Stimulated activated CD4-positive, alpha-beta T cell treated with anti-CD3 and anti-CD28 coated beads, Interleukin-12 subunit alpha, Interleukin-12 subunit beta, amount 100 ng/mL, for 24 hours (primary cell): ENCODE results near the gene GDA.
"Not testable (repeated sequence)": the region's sequence is repeated elsewhere in the genome, so short reads cannot be mapped to it uniquely, and the experiment has no call there.

Source experiments
- DNase-seq, 2 experiments: peaks; one replicate each; pipeline ENCODE4 v3.0.0-alpha.2; 2020; ENCODE audit warnings: low read depth in 2 of 2

Gene GDA

DNA sequence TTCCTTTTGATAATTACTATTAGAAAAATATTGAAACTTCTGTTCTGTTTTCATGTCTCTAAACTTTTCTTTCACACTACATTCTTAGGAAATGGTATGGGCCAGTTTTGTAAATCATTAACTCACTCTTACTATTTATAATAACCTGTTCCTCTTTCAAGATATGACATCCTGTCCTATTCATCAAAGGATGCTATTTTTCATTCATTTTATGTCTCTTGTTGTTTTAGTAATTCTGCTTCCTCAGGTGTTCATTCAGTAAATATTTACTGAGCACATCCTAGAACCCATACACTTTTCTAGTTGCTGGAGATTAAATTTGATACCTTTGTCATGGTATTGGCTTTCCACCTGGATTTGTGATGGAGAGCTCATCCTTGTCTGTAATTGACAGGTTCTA is 58.0 kb downstream of the GDA start:
- no peak for DNase-seq

DNA sequence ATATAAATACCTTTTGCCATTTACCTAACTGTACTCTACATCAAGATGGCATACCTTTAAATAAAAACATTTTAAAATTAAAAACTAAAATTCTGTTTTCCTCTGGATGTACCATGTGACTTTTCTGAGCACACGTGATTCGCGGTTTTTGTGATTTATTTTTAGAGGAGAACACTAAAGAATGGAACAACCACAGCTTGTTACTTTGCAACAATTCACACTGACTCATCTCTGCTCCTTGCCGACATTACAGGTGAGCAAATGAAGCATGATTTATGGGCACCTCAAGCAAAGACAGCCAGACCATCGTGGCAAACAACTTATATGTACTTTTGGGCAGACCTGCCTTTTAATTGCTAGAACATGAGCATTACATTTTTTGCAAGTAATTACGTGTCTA is 61.3 kb downstream of the GDA start:
- DNase-seq = no peak

DNA sequence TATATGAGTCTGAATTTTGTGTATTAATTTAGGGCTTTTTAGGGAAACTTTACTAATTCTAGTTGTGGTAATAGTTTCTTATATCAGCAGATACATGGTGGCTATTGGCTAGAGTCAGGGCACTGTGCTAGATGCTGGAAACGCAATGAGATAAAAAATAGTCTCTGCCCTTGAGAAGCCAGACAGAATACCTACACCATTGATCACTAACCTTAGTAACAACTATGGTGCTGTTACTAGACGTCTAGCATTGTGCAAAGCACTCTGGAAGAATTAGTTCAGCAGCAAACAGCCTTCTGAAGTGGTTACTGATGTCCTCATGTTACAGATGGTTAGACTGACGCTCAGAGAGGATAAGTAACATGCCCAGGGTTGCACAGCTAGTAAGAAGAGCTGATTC is 61.8 kb downstream of the GDA start:
- DNase-seq = no peak

DNA sequence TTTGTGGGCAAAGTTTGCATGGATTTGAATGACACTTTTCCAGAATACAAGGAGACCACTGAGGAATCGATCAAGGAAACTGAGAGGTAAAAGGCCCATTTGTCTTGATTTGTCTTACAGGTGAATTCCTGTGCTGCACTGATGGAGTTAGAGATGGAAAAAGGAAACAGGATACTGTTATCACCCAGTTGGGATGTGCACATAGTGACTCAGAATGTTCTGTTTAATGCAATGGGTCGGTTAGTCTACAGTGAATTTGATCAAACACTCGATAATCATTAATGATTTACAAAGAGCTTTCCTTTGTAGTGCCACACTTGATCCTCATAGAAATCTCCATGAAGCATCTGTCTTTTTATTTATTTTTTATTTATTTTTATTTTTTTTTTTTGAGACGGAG is 64.7 kb downstream of the GDA start:
- no peak for DNase-seq

DNA sequence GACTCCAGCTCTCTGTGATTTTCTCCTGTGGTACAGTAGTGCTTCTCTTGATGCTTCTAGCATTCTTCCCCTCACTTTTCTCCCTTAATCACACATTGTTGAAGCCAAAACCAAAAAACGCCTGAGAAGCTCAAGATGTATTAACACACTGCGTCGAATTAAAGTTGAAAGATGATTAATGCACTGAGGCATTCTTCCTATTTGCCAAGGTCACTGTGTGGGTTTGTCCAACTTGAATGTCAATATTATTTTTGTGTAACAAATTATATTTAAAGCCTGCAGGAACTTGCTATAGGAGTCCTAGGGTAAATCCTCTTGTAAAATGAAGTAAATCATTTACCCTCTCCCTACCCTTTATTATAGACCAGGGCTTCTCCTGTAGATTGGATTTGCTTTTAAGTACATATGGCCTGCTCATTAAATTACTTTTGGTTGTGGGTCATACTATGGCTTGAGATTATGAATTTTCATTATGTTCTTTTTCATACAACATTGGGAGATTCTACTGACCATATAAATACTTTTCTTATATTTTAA is 68.1 kb downstream of the GDA start:
- no peak for DNase-seq

DNA sequence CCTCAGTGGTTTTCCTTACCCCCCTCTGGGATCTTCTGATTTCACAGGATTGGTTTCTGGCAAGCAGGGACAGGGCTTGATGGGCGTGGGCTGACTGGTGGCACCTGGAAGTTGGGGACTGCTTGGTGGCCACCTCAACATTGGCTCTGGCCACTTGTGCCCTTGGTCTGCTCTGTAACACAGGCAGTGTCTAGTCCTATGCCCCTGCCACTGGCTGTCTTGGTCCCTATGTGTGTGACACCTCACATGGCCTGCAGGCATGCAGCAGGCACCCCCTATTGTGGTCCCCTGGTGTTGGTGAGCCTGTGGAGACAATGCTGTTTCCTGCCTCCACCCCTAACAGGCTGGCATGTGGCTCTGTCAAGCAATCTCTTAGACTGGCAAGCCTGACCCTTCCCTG is 71.3 kb downstream of the GDA start:
- DNase-seq = no peak

DNA sequence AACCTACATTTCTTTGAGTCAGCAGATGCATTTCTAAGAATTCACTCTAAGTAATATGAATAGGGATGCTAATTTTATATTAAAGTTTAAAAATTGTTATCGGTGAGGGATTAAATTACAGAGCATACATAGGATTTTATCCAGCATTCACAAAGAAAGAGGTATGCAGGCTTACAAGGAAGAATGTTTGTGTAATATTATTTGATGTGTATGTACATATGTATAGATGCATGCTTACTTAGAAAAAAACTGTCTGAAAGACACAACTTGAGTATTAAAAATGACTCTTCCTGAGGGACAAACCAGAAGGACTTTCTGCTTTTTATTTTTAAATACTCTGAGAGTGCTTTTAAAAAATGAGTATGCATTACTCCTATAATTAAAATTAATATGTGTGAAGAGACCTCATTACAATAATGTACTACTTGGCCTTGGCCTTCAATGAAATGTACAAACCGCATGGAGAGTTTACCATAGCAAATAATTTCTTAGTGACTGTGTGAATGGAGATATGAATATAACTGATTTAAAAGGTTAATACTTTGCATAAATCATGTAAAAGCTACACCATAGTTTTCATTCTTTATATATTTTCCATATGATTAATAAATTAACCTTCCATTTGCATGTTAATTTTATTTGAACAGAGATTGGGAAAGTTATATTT is 77.0 kb downstream of the GDA start:
- no peak for DNase-seq

DNA sequence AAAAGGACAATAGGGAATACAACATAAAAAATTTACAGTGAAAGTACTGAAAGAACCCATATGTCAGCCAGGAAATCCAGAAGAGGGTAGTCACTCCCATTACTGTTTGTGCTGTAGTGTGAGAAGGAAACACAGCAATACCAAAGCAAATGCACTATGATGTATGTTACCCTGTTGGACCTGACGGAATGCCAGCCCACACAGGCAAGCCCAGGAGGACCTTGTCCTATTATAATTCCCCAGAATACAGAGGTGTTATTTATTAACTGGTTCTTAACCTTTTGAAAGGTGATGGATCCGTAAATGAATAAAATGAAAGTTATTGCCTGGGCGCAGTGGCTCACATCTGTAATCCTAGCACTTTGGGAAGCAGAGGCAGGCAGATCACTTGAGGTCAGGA is 79.0 kb downstream of the GDA start:
- DNase-seq = no peak

DNA sequence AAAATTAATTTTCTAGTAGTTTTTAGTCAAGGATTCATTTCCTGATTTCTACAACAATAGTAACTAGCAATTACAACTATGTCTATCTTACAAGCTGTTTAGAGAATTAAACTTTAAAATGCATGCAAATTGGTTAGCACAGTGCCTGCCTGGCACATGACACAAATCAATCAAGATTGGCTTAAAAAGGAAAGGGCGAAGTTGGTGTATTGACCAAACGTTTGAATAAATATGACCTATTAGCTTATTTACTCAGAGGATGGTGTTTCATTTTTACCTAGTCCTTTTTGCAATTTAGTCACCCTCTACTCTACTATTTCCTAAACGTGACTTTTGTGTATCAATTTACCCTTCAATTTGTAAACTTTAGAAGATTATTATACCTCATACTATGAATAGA is 83.5 kb downstream of the GDA start:
- DNase-seq = no peak

DNA sequence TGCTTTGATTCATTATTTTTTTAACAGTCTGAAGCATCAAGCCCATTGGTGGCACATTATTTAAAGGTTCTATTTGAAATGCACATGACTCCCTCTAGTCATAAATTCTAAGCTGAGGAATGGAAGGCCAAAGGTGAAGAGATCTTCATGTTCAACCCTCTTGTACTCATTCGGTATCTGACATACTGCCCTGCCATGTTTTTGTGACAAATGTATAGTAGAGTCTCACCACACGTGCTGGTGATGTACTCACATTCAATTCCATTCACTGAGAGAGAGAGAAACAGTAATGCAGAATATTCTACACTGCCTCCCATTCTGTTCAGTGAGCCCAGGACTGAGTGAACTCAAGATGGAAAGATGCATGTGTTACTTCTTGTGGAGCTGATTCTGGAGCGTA is 98.3 kb downstream of the GDA start:
- no peak for DNase-seq

DNA sequence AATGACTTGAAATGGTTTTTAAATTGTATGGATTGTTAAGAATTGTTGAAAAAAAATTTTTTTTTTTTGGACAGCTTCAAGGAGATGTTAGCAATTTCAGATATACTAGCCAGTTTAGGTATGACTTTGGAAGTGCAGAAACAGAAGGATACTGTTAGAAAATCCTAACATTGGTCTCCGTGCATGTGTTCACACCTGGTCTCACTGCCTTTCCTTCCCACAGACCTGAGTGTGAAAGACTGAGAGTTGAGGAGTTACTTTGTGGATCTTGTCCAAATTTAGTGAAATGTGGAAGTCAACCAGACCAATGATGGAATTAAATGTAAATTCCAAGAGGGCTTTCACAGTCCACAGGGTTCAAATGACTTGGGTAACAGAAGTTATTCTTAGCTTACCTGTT is 102.3 kb downstream of the GDA start:
- no peak for DNase-seq

DNA sequence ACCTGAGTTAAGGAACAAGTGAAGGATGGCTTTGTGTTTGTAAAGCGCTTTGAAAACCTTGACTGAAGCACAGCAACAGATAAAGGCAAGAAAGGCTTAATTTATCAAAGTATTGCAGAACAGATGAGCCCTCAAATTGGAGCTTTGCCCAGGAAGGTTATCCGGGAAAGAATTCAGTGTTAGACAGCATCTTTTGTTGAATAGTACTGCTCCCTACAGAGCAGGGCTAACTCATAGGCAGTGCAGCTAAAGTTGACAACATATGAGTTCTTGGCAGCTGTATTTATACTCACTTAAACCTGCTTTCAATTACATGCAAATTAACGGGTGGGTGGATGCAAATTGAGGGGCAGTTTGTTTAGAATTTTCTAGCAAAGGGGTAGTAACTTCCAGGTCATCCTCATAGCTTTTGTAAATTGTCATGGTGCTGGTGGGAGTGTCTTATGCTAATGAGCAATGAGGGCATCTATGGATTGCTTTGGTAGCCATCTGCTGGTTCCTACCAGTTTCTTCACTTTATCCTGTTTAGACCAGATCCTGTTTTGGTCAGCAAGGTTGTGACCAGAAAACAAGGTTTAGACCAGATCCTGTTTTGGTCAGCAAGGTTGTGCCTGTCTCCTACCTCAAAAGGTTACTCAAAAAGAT is 105.8 kb downstream of the GDA start:
- no peak for DNase-seq

DNA sequence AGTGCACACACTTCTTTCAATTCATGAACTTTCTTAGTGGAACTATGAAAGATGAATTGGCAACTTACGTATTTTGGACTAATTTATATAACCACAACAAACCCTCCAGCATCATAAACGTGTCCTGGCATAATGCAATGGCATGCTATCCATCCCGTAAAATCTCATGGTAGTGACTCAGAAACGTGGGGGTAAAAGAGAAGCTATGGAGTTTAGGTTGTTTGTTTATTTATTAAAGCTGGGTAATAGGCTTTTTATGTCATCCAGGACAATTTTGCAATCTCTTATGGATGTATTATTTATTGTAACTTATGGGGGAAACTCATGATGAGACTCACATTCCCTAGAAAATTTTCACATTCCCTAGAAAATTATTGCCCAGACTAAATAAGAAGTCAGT is 106.3 kb downstream of the GDA start:
- DNase-seq = no peak

DNA sequence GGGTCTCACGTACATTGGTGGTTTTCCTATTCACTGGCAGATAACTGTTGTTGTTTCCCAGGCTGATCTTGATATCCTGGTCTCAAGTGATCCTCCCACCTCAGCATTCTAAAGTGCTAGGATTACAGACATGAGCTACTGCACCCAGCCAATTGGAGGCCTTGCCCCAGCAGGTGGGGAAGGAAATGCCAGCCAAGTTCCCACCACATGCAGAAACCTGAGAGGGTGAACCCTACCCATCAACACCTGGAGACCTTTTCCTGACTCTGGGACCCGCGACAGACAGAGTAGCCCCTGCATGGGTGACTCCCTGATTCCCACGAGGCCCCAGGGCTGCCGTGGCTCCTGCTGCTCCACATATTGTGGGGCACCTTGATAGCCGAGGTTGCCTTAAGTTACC is 107.7 kb downstream of the GDA start:
- DNase-seq = no peak

DNA sequence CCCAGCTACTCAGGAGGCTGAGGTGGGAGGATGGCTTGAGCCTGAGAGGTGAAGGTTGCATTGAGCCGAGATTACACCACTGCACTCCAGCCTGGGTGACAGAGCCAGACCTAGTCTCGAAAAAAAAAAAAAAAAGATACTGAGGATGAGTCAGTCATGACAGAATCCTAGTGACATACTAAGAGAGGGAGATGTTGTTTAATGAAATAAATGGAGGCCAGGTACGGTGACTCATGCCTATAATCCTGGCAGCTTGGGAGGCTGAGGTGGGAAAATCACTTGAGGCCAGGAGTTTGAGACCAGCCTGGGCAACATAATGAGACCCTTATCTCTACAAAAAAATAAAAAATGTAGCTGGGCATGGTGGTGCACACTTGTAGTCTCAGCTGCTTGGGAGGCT is 108.6 kb downstream of the GDA start:
- no peak for DNase-seq

DNA sequence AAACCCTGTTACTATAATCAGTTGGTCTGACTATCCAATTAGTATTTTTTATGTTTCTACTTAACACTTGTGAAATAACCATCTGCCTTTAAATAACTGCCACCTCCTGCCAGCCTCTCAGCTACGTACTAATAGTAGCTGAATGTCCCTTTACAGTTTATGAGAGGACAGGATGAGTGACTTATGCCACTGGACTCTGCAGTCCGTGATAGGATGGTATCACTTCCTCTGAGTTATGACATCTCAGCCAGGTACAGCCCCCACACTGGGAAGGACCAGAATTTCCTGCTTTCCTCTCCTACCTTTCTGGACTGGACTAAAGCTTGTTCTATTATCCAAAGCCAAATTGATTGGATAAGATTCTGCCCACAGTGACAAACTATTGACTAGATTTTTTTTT is 112.8 kb downstream of the GDA start:
- no peak for DNase-seq

DNA sequence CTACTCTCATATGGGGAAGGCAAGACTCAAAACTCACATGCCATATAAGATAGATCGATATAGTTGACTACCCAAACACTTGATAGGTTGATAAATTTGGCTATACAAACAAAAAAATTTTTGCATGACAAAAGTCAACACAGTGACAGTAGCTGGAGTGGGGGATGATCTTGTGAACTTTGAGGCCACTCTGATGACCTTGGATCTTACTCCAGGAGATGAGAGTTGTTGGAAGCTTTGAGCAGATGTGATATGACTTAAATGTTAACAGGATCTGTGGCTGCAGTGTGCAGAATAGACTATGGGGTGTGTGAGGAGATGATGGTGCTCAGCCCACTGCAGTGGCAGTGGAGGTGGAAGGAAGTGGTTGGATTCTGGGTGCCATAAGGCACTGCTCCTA is 114.3 kb downstream of the GDA start:
- DNase-seq = no peak

DNA sequence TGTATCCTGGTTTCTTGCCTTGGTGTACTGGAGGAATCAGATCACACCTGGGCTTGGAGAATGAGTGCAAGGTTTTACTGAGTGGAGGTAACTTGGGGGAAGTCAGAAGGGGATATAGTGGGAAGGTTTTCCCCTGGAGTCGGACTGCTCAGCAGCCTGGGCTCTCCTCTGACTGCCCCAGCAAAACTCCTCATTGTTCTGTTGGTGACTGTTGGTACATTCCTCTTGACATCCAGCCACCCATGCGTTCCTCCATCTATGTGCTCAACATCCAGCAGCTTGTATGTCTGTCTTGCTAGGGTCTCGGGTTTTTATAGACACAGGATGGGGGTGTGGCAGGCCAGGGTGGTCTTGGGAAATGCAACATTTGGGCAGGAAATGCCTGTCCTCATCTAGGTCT is 119.7 kb downstream of the GDA start:
- no peak for DNase-seq

DNA sequence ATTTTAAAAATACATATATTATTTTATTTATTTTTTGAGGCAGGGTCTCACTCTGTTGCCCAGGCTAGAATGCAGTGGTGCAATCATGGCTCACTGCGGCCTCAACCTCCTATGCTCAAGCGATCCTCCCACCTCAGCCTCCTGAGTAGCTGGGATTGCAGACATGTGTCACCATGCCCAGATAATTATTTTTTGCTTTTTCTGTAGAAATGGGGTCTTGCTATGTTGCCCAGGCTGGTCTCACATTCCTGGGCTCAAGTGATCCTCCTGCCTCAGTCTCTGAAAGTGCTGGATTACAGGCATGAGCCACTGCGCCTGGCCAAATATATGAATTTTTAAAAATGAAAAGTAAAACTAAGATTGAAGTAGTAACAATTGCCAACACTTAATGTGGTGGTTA is 121.1 kb downstream of the GDA start:
- not testable (repeated sequence) for DNase-seq

DNA sequence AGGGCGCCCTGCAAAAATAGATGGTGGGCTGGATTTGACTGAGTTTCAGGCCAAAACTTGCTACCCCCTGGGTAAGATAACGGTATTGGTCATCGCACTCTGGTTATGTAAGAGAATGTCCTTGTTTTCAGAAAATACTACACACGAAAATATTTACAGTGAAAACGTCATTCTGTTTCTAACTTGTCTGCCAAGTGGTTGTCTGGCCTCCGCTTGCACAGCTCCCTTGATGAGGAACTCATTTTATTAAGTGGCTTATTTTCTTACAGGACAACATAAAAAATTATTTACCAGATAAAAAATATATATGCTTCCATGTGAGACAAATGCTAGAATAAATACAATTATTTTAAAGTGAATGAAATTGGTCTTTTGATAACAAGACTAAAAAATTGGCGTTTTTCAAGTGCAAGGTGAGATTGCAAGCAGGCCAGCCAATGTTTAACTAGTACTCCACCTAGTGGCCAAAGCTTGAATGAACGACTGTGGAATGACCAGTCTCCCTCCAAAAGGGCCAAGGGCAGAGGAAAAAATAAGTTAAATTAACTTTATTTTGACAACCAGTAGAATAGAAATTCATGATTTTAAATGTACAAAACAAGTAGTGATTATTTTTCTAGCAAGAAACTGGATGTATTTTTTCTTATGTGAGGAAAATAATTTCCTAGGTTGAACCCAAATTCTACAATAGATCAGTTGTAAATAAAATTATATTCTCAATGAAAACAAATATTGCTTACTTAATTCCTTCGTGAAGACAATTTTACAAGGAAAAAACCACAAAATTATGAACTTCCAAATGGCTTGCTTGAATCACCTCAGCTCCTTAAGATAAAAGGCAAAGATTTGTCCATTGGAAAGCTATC is 122.6 kb downstream of the GDA start:
- DNase-seq = peak; percentile 7 to 28

DNA sequence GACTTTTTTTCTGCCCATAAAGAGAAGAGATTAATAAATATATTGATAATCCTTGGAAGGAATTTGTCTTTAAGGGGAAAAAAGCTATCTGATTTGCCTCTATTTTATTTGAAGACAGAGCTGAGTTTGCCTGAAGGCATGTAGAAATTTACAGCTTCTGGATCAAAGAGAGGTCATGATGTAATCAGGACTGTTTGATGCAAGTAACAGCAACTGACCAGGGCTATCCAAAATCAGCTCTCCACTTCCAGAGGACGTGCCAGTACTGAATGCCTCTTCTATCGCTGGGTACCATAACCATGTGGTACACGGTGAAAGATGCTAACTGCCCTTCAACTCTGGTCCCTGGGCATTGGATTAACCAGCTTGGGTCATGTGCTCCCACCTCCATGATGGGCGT is 125.2 kb downstream of the GDA start:
- DNase-seq = no peak

DNA sequence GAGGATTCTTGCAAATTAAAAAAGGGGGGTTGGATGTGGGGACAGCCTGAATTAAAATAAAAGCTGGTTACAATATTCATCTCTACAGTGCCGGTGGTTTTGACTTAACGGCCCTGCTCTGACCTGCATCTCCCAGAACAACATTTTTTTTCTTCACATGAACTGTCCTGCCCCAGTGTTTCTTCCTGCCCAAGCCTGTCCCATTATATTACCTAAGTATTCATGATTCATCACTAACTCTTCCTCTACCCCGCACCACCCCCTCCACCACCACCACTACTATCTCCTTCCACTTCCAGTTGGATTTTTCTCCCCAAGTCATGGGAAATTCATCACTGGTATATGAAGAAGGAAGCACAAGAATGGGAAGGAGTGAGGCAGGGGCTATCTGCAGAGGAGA is 125.7 kb downstream of the GDA start:
- DNase-seq = no peak

DNA sequence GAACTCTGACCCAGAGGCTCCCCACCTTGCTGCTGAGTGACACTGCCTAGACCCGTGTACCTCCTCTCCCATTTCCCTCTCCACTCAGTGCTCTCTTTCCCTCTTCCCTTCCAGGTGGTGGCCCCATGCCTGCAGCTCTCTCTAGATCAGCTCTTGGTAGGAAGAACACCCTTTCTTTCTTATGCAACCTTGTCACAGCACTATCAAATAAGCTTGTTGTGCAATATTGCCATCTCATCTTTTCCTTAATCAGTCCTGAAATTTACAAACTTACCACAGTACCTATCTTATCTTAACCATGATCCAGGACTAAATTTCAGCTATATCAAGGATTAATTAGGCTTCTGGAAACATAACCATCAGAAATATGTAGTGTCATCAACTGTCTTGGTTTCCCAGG is 127.2 kb downstream of the GDA start:
- DNase-seq = no peak
